Memory B cell (primary cell): ENCODE measurements around the gene ATXN7L3.

Source experiments
- ATAC-seq: fragments of 150-1000 bp; cut with Tn5 transposase; 2 replicates; pipeline ENCODE4 v1.10.0; 2021; ENCODE audit warnings: low read depth, mild to moderate bottlenecking, moderate library complexity
- DNase-seq, 2 donors: peaks; one replicate each; pipeline ENCODE4 v3.0.0; 2022; ENCODE audit warnings: low spot score in 2 of 2
- H3K27ac Mint-ChIP-seq: one replicate; pipeline ENCODE4 v1.8.0; 2022; ENCODE audit warnings: mild to moderate bottlenecking, moderate library complexity, mixed read lengths
- H3K27me3 Mint-ChIP-seq: one replicate; pipeline ENCODE4 v1.8.0; 2022; ENCODE audit warnings: mixed read lengths
- H3K36me3 Mint-ChIP-seq: one replicate; pipeline ENCODE4 v1.8.0; 2022; ENCODE audit warnings: mild to moderate bottlenecking, mixed read lengths
- H3K4me1 Mint-ChIP-seq: one replicate; pipeline ENCODE4 v1.8.0; 2022; ENCODE audit warnings: mixed read lengths
- H3K4me3 Mint-ChIP-seq: one replicate; pipeline ENCODE4 v1.8.0; 2022; ENCODE audit warnings: mild to moderate bottlenecking, moderate library complexity, mixed read lengths
- H3K9me3 Mint-ChIP-seq: one replicate; pipeline ENCODE4 v1.8.0; 2022; ENCODE audit warnings: mixed read lengths

Gene ATXN7L3

DNA sequence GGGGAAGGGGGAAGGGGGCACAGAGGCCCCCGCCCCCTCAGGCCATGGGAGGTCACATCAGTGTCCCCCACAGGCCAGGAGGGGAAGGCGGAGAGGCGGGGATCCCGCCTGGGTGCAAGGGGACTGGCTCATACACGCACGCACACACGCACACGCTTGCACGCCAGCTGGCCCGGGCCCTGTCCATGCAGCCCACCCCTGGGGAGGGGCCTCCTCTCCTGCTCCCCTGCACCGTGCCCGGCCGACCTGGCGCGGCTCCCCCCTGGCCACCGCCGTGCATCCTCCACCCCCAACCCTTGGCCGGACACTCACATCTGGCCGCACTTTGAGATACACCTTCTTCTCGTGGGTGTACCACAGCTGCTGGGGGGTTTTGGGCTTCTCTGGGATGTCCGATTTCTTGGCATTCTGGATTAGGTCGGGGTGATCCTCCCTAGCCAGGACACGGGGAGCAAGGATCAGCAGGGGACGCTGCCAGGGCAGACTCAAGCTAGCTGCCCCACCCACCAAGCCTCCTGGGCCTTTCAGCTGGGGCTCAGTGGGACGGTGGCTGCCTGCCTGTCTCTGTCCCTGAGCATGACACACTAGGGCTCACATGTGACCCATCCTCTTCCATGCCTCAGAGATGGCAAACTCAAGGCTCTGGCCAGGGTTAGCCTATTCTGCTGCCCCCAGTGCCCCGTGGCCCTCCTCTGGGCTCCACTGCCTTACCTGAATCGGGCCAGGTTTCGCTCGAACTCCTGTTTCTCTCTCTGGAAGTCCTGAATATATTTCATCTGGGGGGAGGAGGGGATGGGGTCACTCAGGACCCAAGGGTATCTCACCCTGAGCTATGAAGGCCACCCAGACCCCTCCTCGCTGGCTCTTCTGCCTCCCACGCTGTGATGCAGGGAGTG, 13.1 kb upstream of the ATXN7L3 start:
- Mint-ChIP-seq H3K4me3 (no peak overlapping the region), H3K36me3 (peaks cover 32% of the 10 kb centered on the region), H3K27ac (peak overlapping the region; percentile 87), H3K9me3 (no peaks in the 10 kb centered on the region), H3K4me1 (peaks cover 52% of the 10 kb centered on the region), H3K27me3 (no peaks in the 10 kb centered on the region)
- DNase-seq (no peak), ATAC-seq (no peak)

DNA sequence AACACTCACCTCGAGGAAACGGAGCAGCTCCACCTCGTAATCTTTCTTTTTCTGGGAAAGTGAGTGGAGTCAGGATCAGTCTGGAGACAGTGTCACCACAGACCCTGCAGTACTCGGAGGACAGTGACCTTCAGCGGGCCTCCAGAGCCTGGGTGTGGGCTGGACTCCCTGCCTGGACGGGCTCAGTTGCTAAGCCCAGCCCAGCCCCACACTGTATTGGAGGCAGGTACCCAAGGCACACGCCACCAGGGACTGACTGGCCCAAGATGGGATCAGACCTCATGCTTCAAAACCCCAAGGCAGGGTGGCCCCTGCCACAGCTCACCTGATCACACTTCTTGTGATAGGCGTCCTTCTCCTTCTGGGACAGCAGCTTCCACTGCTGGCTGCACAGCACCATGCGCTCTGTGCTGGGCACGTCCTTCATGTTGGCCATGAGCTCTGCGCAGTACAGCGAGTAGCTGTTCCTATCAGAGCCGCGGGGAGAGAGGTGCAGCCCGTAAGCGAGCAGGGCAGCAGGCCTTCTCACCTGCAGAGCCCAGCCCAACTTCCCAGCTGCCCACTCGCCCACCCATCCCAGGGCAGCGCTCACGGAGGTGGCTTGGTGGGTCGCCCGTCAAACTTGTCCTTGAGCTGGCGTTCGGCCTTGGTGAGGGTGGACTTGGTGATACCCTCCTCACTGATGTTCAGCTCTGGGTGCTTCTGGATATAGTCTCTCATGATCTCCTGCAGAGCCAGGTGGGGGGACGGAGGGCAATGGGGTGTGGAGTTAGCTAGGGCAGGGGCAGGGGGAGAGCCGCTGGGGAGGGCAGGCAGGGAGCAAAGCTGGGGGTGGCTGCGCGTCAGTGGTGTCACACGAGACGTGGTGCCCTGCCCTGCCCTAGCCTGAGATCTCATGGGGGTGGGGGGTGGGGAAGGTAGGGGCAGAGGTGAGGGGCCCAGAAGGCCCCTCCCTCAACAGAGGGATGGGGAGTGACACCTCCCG, 11.9 kb upstream of the ATXN7L3 start:
- Mint-ChIP-seq H3K4me3 (no peak overlapping the region), H3K4me1 (peaks cover 44% of the 10 kb centered on the region), H3K27me3 (no peaks in the 10 kb centered on the region), H3K9me3 (no peaks in the 10 kb centered on the region), H3K27ac (no peak overlapping the region), H3K36me3 (peaks cover 35% of the 10 kb centered on the region)
- ATAC-seq: no peak
- DNase-seq: no peak

DNA sequence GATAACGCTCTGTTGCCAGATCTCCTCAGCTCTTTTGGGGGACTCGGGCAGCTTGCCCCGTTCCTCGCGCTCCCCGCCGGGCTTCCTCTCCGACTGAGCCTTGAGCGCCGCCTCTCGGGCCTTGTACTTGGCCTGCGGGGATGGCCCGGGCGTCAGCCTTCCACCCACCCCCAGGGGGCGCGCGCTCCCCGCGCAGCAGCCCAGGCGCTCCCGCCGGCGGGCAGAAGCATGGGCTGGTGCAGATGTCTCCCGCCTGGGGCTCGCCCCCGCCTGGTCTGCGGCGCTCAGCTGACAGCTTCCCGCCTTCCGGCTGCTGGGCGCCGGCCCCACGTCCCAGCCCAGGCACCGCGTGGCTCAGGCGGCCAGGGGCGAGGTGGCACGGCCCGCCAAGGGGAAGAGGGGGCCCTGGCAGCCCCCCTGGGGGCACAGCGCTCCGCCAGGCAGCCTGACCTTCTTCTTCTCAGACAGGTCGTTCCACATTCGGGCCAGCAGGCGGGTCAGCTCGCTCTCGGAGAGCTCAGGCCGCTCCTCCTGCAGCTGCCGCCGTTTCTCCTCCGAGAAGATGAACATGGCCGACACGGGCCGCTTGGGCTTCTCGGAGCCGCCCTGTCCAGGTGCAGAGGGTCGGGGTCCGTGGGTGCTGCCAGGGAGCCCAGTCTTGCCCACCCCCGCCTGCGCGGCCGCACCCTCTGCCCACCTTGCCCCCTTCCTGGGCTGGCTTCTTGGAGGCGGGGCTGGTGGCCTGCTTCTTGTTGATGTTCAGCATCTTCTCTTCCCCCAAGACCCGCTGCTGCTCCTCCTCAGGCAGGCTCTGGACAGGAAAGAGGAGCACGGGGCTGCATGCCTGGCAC, 10.9 kb upstream of the ATXN7L3 start:
- peak; percentile 97 for ATAC-seq
- Mint-ChIP-seq H3K9me3 (no peaks in the 10 kb centered on the region), H3K4me1 (peaks cover 39% of the 10 kb centered on the region), H3K4me3 (peak overlapping the region; percentile 58), H3K36me3 (peaks cover 31% of the 10 kb centered on the region), H3K27me3 (no peaks in the 10 kb centered on the region), H3K27ac (peak overlapping the region; percentile 83)
- peak; percentile 95 to 97 for DNase-seq

DNA sequence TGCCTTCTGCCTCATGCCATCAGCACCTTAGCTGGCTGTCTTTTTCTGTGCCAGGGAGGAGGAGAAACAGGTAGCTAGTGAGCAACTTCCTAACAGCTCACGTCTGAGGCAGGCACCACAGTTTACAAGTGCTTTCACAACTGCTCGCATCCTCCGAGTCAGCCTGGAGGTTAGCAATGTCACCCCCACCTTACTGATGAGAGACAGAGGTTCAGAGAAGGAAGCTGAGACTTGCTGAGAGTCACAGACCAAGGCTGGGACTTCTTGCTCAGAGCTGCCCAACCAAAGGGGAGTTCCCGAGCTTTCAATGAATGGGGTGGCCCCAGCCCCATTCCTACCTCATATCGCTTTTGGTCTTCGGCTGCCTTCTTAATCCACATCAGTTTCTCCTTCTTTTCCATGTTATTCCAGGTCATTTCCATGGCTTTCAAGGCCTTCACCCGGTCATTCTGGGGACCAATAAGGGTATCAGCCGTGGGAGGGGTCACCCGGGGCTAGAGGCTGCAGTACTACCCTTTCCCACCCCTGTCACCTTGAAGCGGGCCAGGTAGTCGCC, 10.2 kb upstream of the ATXN7L3 start:
- H3K27me3 Mint-ChIP-seq: no peaks in the 10 kb centered on the region
- H3K4me3 Mint-ChIP-seq: peak overlapping the region; percentile 58
- peaks cover 27% of the 10 kb centered on the region for H3K36me3 Mint-ChIP-seq
- no peaks in the 10 kb centered on the region for H3K9me3 Mint-ChIP-seq
- peaks cover 32% of the 10 kb centered on the region for H3K4me1 Mint-ChIP-seq
- H3K27ac Mint-ChIP-seq: peak overlapping the region; percentile 83
- DNase-seq: no peak
- ATAC-seq: peak; percentile 28

DNA sequence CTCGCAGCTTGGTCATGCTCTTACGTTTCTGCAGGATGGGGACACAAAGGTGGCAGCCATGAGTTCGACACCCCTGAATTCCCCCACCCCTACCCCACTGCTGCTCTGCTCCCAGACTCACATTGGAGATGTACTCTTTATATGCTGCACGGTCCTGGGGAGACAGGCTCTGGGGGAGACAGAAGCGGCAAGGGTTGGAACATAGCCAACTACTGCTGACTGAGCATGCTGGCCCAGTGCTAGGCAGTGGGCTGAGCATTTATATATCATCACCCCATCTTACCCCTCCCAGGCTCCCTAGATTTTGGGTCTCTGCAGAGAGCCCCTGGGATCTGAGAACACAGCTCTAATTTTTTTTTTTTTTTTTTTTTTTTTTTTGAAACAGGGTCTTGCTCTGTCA, 8.1 kb upstream of the ATXN7L3 start:
- Mint-ChIP-seq H3K4me1 (peaks cover 33% of the 10 kb centered on the region), H3K9me3 (no peaks in the 10 kb centered on the region), H3K36me3 (peaks cover 18% of the 10 kb centered on the region), H3K4me3 (no peak overlapping the region), H3K27me3 (no peaks in the 10 kb centered on the region), H3K27ac (no peak overlapping the region)
- DNase-seq: no peak
- no peak for ATAC-seq

DNA sequence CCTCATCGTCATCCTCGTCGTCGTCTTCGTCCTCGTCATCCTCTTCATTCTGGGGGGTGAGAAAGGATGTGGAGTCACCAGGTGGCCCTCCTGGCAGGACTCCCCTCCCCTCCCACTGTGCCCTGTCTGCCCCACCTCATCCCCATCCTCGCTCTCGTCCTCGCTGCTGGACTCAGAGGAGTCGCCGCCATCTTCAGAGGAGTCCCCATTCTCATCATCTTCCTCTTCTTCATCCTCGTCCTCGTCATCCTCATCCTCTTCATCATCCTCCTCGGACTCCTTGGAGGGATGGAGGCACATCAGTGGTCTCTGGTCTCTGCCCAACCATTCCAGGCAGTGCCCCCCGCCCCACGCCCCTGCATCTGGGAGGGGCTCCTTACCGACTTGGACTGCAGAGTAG, 7.6 kb upstream of the ATXN7L3 start:
- H3K36me3 Mint-ChIP-seq: peaks cover 18% of the 10 kb centered on the region
- ATAC-seq (no peak), DNase-seq (no peak)
- no peaks in the 10 kb centered on the region for H3K9me3 Mint-ChIP-seq
- H3K4me1 Mint-ChIP-seq: peaks cover 34% of the 10 kb centered on the region
- no peak overlapping the region for H3K27ac Mint-ChIP-seq
- no peaks in the 10 kb centered on the region for H3K27me3 Mint-ChIP-seq
- no peak overlapping the region for H3K4me3 Mint-ChIP-seq

DNA sequence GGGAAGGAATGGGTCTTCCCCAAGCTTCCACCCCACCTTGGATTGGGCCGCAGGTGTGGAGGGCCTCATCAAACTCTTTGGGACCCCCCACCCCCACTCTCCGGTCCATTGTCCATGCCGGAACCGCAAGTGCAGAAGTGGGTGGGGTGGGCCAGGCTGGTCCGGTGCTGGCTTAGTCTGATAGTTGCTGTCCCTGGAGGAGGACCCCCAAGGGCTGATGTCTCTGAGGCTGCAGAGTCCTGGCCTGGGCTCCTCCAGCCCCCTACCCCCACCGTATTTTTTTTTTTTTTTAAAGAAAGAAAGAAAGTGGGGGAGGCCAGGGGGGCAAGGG, 7.1 kb upstream of the ATXN7L3 start:
- H3K27ac Mint-ChIP-seq: no peak overlapping the region
- H3K27me3 Mint-ChIP-seq: no peaks in the 10 kb centered on the region
- peaks cover 32% of the 10 kb centered on the region for H3K4me1 Mint-ChIP-seq
- ATAC-seq (no peak), DNase-seq (no peak)
- H3K36me3 Mint-ChIP-seq: peaks cover 18% of the 10 kb centered on the region
- H3K4me3 Mint-ChIP-seq: no peak overlapping the region
- no peaks in the 10 kb centered on the region for H3K9me3 Mint-ChIP-seq

DNA sequence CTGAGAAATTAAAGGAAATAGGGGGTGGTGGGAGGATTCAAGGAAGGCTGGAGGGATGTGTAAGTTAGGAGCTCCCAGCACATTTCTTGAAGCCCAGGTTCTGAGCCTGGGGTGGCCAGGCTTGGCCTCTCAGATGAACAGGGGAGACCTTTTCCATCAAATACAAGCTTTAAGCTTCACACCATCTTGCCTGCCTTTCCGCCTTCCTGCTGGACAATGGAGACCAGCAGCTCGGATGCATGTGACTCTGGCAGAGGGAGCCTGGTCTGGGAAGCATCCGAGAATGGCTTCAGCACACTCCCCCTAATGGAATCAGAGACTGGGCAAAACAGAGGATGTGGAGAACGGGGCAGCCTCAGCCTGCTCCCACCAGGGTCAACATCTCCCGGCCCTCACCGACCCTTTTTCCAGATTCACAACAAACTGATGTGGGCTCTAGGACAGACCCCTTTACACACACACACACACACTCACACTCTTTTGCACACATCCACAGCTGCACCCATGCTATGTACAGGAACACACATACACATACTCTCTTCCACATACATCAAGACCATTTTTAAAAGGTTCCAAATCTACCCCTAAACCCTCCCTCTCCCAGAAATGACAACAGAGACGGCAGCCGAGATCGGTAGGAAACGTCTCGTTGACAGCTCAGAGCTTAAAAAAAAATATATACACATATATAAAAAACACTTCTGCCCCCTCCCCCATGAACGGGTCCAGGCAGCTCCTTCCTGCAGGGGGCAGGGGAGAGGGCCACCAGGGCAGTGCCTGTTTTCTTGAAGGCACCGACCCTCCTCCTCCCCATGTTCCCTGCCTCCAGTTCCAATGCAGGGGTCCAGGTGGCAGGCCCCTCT, 6.5 kb upstream of the ATXN7L3 start:
- DNase-seq: no peak
- Mint-ChIP-seq H3K9me3 (no peaks in the 10 kb centered on the region), H3K36me3 (peaks cover 18% of the 10 kb centered on the region), H3K27me3 (no peaks in the 10 kb centered on the region), H3K4me3 (no peak overlapping the region), H3K4me1 (peaks cover 33% of the 10 kb centered on the region), H3K27ac (no peak overlapping the region)
- no peak for ATAC-seq

DNA sequence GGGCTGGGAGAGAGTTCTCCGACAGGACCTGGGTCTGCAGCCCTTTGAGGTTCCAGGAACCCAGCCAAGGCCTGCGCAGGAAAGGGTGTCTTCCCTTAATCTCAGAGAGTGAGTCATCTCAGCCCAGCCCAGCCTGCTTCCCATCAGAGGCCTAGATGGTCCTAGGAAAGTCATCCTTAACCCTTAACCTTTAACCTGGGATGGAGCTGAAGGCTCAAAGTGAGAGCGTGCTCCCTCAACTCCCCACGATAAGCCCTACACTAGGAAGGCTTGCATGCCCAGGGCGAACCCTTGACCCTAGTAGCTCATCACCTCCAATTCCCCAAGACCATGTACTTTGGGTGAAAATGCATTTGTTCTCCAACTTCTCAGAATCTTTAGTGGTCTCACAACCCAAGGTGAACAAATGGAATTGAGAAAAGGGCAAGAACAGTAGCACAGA, 4.8 kb upstream of the ATXN7L3 start:
- H3K27me3 Mint-ChIP-seq: no peaks in the 10 kb centered on the region
- DNase-seq: no peak
- ATAC-seq: no peak
- H3K4me1 Mint-ChIP-seq: peaks cover 36% of the 10 kb centered on the region
- H3K27ac Mint-ChIP-seq: no peak overlapping the region
- no peaks in the 10 kb centered on the region for H3K9me3 Mint-ChIP-seq
- H3K36me3 Mint-ChIP-seq: peaks cover 14% of the 10 kb centered on the region
- no peak overlapping the region for H3K4me3 Mint-ChIP-seq

DNA sequence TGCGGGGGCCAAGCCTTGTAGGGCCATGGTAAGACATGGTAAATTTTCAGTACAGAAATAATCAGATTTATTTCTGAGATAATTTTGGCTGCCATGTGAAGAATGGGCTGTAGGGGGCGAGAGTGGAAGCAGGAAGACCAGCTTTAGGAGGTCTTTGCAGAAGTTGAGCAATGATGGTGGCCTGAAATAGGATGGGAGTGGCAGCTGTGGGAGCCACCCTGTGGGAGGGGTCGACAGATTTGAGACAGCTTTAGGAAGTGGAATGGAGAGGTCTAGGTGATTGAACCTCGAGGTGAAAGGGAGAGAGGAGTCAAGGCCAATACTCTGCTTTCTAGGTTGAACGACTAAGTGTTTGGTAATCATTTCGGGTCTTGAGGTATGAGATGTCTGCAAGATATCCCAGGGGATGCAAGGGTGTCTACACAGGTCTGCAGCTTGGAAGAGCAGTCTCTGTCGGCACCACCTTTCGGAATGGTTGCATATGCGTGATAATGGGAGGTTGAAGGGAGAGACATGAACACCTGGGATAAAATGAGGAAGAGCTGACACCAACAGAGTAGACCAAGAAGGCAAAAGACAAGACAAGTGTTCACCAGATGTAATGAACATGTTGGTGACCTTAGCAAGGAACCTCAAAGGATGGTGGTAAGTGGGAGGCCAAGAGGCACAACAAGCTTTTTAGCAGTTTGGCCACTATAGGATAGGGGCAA, 4.2 kb upstream of the ATXN7L3 start:
- no peak overlapping the region for H3K4me3 Mint-ChIP-seq
- peak overlapping the region; percentile 12 for H3K27ac Mint-ChIP-seq
- no peak for ATAC-seq
- no peaks in the 10 kb centered on the region for H3K9me3 Mint-ChIP-seq
- peak in 1 of 2 donors; percentile 55 for DNase-seq
- H3K27me3 Mint-ChIP-seq: no peaks in the 10 kb centered on the region
- peaks cover 14% of the 10 kb centered on the region for H3K36me3 Mint-ChIP-seq
- H3K4me1 Mint-ChIP-seq: peaks cover 36% of the 10 kb centered on the region

DNA sequence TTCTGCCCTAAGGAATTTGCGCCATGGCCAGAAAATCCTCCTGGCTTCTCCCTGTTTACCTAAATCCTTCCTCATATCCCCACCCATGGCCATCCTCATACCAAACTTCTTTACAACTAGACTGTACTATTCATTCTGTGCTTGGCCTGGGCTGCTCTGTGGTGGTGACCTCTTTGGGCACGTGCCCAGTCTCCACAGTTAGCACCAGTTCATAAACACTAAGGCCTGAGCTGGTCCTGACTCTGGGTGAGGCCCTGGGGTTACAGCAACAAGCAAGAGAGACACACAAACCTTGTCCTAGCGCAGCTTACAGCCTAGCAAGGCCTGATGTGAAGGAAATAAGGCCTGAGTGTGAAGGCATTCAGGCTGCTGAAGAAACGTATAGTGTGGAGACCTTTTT, 3.1 kb upstream of the ATXN7L3 start:
- Mint-ChIP-seq H3K36me3 (peaks cover 6% of the 10 kb centered on the region), H3K27me3 (no peaks in the 10 kb centered on the region), H3K4me3 (peak overlapping the region; percentile 19), H3K9me3 (no peaks in the 10 kb centered on the region), H3K27ac (no peak overlapping the region), H3K4me1 (peaks cover 38% of the 10 kb centered on the region)
- ATAC-seq: no peak
- DNase-seq: no peak

DNA sequence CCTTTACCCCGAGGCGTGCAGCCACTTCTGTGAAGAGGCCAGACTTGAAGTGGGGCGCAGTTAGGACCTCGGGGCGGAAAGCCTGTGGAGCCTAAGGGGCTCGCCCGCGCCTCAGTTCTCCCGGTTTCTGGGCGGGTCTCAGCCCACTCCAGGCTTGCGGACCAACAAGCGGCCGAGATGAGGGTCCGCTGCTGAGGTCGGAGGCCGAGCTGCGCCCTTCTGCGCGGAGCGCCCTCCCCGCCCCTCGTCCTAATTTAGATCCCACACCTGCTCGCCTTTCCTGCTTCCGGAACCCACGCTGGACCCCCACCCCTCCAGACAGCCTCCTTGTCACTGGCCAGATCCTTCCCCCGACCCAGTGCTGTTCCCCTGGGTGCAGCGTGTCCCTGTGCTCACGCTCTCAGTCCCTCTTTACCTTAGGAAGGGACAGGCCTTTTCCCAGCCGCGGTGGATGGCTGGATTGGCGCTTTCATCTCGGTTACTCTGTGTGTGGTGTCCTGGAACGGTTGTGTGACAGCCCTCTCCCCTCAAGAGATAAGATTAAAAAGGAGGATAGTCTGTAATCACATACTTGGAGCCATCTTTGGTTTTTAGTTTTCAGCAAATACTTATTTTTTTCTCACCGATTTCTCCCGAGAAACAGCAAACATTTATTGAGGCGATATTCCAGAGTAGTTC, 933 bp upstream of the ATXN7L3 start:
- Mint-ChIP-seq H3K27ac (peak overlapping the region; percentile 89), H3K27me3 (no peaks in the 10 kb centered on the region), H3K4me1 (peaks cover 40% of the 10 kb centered on the region), H3K9me3 (no peaks in the 10 kb centered on the region), H3K36me3 (peaks cover 7% of the 10 kb centered on the region), H3K4me3 (peak overlapping the region; percentile 92)
- no peak for DNase-seq
- ATAC-seq: no peak
